MCF 10A (cell line): ENCODE results near the gene GPRC5D. TPM values are rescaled to one million over a fixed set of nuclear protein-coding genes. Genes with fewer than 3 reads are reported as not detected.

ENCODE experiments used
- BruUV-seq: library from RNA; stranded (reverse); fragments of 400-500 nt; replicated peaks from 2 replicates; lab custom pipeline; 2021; lab: Mats Ljungman, UMichigan
- CTCF ChIA-PET: fragments of 300-600 bp; sonication (Branson Sonifier 250); formaldehyde crosslinking; extraction: SDS; loops from one replicate; lab custom pipeline; 2021; ENCODE audit warnings: antibody characterized with exemption, inconsistent platforms; lab: Yijun Ruan, JAX
- POLR2A ChIA-PET: fragments of 300-600, 350-650 bp; sonication (Branson Sonifier 250); formaldehyde crosslinking; extraction: SDS; loops from one replicate; lab custom pipeline; 2020; ENCODE audit warnings: antibody characterized with exemption, inconsistent platforms; lab: Yijun Ruan, JAX
- DNase-seq: peaks from one replicate; pipeline ENCODE4 v3.0.0-alpha.2; 2018; ENCODE audit not compliant: unreplicated experiment
- H3K27ac Mint-ChIP-seq: one replicate; pipeline ENCODE4 v1.8.0; 2022; ENCODE audit warnings: mild to moderate bottlenecking, low read depth, mixed read lengths; ENCODE audit not compliant: unreplicated experiment
- H3K27me3 Mint-ChIP-seq: one replicate; pipeline ENCODE4 v1.8.0; 2022; ENCODE audit warnings: mixed read lengths; ENCODE audit not compliant: insufficient read depth, unreplicated experiment
- H3K36me3 Mint-ChIP-seq: one replicate; pipeline ENCODE4 v1.8.0; 2022; ENCODE audit warnings: mild to moderate bottlenecking, moderate library complexity, mixed read lengths; ENCODE audit not compliant: insufficient read depth, unreplicated experiment
- H3K4me1 Mint-ChIP-seq: one replicate; pipeline ENCODE4 v1.8.0; 2022; ENCODE audit warnings: mixed read lengths; ENCODE audit not compliant: insufficient read depth, unreplicated experiment
- H3K4me3 Mint-ChIP-seq: one replicate; pipeline ENCODE4 v1.8.0; 2022; ENCODE audit warnings: mild to moderate bottlenecking, moderate library complexity, mixed read lengths; ENCODE audit not compliant: unreplicated experiment
- H3K9me3 Mint-ChIP-seq: one replicate; pipeline ENCODE4 v1.8.0; 2022; ENCODE audit warnings: mixed read lengths; ENCODE audit not compliant: unreplicated experiment
- CTCF ChIP-seq: fragments of 200-600 bp; IDR thresholded peaks from one replicate; pipeline ENCODE4 v1.8.0; 2022; ENCODE audit warnings: antibody characterized with exemption, mild to moderate bottlenecking; ENCODE audit not compliant: unreplicated experiment
- intact Hi-C: fragments of 100-400 bp; cut with micrococcal nuclease; formaldehyde crosslinking; loops from 2 replicates; pipeline ENCODE4 v1.14.1; 2022
- total RNA-seq: library from RNA; stranded (reverse); gene quantifications from 2 replicates; pipeline ENCODE4 v1.2.3, GENCODE V29; 2022

GPRC5D gene
- total RNA-seq, 1 experiment from 2014 or later = not detected

DNA sequence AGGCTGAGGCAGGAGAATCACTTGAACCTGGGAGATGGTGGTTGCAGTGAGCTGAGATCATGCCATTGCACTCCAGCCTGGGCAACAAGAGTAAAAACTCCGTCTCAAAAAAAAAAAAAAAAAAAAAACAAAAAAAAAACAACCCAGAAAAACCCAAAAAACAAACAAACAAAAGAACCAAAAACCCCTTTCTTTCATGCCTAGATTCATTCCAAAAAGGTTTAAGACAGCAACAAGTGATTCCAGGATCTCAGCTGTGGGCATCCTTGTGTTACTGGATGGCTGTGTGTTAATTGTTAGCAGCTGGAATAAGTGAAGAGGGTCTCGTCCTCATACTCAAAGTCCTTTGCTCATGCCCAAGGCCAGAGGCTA, 51.2 kb downstream of the GPRC5D start:
- no peak for DNase-seq
- Mint-ChIP-seq H3K27ac (peak overlapping the region; percentile 91), H3K4me1 (peaks cover 53% of the 10 kb centered on the region), H3K9me3 (no peaks in the 10 kb centered on the region), H3K27me3 (no peaks in the 10 kb centered on the region), H3K4me3 (peak overlapping the region; percentile 68), H3K36me3 (peaks cover 10% of the 10 kb centered on the region)
- TSS peak; percentile 75 for BruUV-seq
- intact Hi-C loops = loop anchor here (5.0 kb wide), 2 partner anchors 183 to 202 kb away; partner anchors contain the start of genes CDKN1B and GSG1
- no peak for TF ChIP-seq CTCF
- ChIA-PET POLR2A (interaction anchor here (0.7 to 5.3 kb wide), 17 partner anchors 9 to 311 kb away, joined by 3 to 81 read pairs (median 4); partner anchors contain the start of genes DDX47, EMP1 and GPRC5A), CTCF (interaction anchor here (0.5 to 2.9 kb wide), 5 partner anchors 9 to 1474 kb away, joined by 3 to 22 read pairs (median 4); partner anchors contain the start of gene GPRC5A)

- ChIA-PET POLR2A (interaction anchor here (0.6 to 5.3 kb wide), 21 partner anchors 8 to 657 kb away, joined by 3 to 81 read pairs (median 4); partner anchors contain the start of genes DDX47 and GPRC5A), CTCF (interaction anchor here (0.5 to 2.9 kb wide), 12 partner anchors 8 to 298 kb away, joined by 3 to 22 read pairs (median 3); partner anchors contain the start of gene GPRC5A)
- H3K36me3 Mint-ChIP-seq = peaks cover 6% of the 10 kb centered on the region
- peak overlapping the region; percentile 68 for H3K4me3 Mint-ChIP-seq
- no peaks in the 10 kb centered on the region for H3K27me3 Mint-ChIP-seq
- no peak for TF ChIP-seq CTCF
- DNase-seq = peak; percentile 93
- TSS peak; percentile 14 for BruUV-seq
- no peaks in the 10 kb centered on the region for H3K9me3 Mint-ChIP-seq
- peaks cover 50% of the 10 kb centered on the region for H3K4me1 Mint-ChIP-seq
- intact Hi-C loops = loop anchor here (5.0 kb wide), 2 partner anchors 182 to 203 kb away; partner anchors contain the start of genes CDKN1B and GSG1
- H3K27ac Mint-ChIP-seq = peak overlapping the region; percentile 86
Measured at GRCh38 chr12:12899530-12900380, 52.2 kb downstream of the GPRC5D start.

DNA sequence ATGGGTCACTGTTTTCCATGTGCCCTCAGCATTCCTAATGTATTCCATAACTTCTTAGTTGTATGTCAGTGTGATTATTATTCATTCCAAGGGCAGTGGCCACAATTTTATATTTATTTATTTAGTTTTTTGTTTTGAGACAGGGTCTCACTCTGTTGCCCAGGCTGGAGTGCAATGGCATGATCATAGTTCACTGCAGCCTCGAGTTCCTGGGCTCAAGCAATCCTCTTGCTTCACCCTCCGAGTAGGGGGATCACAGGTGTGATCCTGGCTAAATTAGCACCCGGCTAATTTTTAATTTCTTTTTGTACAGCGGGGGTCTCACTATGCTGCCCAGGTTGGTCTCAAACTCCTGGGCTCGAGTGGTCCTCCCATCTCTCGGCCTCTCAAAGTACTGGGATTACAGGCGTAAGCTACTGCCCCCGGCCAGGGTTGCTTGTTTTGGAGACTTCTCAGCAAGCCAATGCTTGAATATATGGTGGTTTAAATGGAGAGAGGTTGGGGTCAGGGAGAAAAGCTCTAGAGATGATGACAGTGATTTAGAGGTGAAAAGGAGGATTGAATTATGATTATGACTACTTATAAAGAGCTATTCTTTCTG, 53.0 kb downstream of the GPRC5D start:
- intact Hi-C loops = no loop called here

More for the DNA sequence above, 53.0 kb downstream of the GPRC5D start:
- CTCF ChIA-PET = interaction anchor here (0.5 to 1.5 kb wide), 9 partner anchors 11 to 299 kb away, joined by 3 to 6 read pairs (median 3); no protein-coding TSS in a partner anchor
- Mint-ChIP-seq H3K4me3 (peak overlapping the region; percentile 68), H3K9me3 (no peaks in the 10 kb centered on the region), H3K36me3 (peaks cover 1% of the 10 kb centered on the region), H3K27me3 (no peaks in the 10 kb centered on the region), H3K27ac (peak overlapping the region; percentile 86), H3K4me1 (peaks cover 43% of the 10 kb centered on the region)
- no peak for TF ChIP-seq CTCF
- TSS peak; percentile 3 for BruUV-seq
- POLR2A ChIA-PET = interaction anchor here (0.6 to 5.3 kb wide), 10 partner anchors 7 to 313 kb away, joined by 3 to 81 read pairs (median 4); partner anchors contain the start of genes DDX47 and GPRC5A
- no peak for DNase-seq
